HL-60/S4 treated with retinoic acid at 250 ng/mL for 4 days and 3 days (cell line): ENCODE results near the gene TBC1D22A.

Experiments
- in situ Hi-C: fragments of 300-500 bp; cut with MboI; formaldehyde crosslinking; loops from 2 replicates; pipeline ENCODE4 v1.7.0; 2022; ENCODE audit warnings: low sequenced_read_pairs

The TBC1D22A gene

DNA sequence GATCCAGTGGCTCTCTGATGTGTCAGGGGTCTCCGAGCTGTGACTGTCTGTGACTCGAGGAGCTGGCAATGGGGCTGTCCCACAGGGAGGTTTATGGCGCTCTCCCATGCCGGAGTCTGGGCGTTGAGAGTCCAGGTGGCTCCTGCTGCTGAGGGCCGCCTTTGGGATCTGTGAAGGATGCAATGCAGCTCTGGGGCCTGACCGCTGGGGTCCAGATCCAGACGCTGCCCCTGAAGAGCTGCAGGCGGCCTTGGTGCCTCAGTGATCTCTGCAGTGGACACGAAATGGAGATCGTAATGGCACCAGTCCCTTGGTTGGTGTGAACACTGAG, 155.3 kb downstream of the TBC1D22A start:
- in situ Hi-C loops = no loop called here

DNA sequence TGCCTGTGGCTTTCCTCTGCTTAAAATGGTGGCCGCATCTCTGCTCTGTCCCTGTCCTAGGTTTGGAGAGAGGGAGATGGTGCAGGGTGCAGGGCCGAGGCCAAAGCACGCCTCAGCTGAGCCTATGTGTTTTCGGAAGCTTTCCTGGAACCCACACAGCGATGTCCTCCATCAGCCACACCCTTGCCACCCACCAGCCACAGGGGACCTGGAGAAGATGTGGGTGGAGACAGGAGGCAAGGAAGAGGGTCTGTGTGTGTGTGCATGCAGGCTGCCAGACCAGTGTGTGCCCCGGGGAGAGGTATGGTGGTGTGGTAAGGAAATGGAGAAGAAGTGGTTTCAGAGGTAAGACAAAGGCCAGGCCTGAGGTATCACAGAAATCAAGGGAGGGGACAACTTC, 155.7 kb downstream of the TBC1D22A start:
- in situ Hi-C loops = no loop called here

DNA sequence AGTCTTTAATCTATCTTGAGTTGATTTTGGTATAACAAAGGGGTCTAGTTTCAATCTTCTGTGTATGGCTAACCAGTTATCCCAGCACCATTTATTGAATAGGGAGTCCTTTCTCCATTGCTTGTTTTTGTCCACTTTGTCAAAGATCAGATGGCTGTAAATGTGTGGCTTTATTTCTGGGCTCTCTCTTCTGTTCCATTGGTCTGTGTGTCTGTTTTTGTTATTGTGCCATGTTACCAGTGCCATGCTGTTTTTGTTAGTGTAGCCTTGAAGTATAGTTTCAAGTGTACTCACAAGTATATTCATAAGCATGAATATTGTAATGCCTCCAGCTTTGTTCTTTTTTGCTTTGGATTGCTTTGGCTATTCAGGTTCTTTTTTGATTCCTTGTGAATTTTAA, 159.6 kb downstream of the TBC1D22A start:
- in situ Hi-C loops = no loop called here

DNA sequence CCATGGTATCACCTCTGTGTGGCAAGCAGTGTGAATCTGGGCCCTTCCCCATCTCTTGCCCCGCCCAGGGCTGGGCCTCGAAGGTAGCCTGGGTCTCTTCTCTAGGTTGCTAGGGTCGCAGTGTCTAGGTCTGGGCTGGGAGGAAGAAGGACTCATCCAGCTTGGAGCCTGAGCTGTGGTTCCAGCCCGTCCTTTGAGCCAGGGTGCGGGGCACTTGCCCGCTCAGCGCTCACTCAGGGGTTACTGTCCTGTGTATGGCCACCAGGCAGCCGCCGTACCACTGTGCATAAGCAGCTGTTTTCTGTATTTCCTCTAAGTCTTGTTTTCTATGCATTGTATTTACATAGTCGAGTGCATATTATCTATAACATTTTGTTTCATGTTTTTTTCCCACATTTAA, 160.9 kb downstream of the TBC1D22A start:
- in situ Hi-C loops = no loop called here

DNA sequence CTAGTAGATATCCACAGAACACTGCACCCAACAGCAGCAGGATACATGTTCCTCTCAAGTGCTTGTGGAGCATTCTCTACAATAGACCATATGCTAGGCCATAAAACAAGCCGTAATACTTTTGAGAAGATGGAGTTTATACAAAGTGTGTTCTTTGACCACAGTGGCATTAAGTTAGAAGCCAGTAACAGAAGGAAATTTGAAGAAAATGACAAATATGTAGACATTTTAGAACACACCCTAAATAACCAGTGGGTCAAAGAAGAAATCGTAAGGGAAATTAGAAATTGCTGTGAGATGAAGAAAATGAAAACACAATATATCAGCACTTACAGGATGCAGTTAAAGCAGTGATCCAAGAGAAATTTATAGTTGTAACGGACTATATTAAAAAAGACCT, 163.4 kb downstream of the TBC1D22A start:
- in situ Hi-C loops = no loop called here

DNA sequence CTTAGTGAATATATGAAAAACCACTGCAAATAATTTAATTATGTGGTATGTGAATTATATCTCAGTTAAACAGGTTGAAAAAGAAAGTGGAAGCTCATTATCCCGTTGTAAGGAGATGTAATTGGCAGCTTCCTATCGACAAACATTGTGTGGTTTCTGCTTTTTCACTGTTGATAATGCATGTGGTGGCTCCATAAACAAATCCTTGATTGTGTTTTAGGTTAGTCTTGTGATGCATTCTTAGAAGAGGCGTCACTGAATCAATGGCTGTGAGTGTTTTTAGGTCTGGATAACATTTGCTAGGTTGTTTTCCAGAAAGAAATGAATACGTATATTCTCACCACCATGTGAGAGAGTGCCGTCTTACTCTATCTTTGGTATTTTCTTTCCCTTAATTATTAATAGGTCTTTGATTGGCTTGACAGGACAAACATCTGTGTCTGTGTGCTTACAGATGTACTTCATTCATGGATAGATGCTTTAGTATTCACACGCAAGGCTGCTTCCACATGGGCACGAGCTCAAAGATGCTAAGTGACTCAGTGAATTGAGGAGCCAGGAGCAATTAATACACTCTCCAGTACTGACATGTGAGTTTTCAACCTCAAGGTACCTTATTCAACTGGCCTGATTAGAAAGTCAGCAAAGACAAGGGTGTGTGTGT, 166.7 kb downstream of the TBC1D22A start:
- in situ Hi-C loops = no loop called here

DNA sequence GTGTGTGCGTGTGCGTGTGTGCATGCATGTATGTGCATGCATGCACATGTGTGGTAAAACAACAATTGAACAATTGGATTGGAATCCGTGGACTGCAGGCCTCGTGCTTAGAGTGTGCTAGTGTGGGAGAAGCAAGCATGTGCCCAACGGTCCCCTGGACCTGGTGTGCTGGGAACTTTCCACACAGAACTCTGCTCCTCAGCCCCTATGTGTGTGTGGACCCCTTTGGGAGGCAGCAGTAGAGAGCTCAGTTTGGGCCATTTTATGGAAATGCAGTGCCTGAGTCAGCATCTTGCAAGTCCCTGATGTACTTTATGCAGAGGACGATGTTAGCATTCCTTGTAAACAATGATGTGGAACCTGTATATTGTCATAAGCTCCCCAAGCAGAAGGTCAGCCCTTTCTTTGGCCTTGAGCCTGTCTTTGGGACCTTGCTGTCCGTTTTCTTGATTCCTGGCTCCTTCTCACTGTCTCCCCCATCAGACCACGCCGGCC, 167.3 kb downstream of the TBC1D22A start:
- in situ Hi-C loops = no loop called here

DNA sequence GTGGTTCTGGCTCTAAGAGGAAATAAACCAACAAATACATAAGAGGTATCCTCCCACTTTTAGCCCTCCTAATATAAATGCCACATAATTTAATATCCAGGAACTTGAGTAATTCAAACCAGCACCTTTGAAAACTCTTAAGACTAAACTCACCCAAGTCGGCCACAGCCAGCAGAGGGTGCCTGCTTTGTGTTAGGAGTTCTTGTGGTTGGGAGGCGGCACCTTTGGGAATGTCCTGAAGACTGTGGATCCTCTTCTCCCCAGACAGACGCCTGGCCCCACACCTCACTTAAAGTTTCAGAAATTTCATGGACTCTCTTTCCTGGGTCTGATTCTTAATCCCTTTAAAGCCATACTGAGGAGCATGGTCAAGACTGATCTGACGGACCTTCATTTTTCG, 169.0 kb downstream of the TBC1D22A start:
- in situ Hi-C loops = no loop called here

DNA sequence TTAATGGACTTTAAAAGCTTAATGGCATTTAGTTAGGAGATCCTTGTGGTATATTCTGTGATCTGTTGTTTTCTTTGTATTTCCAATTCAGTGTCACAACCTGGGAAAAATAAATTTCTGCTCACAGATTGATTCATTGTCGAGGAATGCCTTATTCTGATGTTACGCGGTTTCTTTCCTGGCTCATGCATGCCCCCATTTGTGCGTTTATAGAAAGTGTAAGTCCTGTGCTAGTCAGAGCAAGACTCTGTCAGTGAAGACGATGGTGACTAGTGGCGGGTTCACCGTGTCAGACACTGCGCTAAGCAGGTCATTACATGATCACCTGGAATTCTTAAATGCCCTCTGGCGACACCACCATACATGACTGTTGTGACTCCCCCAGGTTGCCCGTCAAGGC, 169.4 kb downstream of the TBC1D22A start:
- in situ Hi-C loops = no loop called here

DNA sequence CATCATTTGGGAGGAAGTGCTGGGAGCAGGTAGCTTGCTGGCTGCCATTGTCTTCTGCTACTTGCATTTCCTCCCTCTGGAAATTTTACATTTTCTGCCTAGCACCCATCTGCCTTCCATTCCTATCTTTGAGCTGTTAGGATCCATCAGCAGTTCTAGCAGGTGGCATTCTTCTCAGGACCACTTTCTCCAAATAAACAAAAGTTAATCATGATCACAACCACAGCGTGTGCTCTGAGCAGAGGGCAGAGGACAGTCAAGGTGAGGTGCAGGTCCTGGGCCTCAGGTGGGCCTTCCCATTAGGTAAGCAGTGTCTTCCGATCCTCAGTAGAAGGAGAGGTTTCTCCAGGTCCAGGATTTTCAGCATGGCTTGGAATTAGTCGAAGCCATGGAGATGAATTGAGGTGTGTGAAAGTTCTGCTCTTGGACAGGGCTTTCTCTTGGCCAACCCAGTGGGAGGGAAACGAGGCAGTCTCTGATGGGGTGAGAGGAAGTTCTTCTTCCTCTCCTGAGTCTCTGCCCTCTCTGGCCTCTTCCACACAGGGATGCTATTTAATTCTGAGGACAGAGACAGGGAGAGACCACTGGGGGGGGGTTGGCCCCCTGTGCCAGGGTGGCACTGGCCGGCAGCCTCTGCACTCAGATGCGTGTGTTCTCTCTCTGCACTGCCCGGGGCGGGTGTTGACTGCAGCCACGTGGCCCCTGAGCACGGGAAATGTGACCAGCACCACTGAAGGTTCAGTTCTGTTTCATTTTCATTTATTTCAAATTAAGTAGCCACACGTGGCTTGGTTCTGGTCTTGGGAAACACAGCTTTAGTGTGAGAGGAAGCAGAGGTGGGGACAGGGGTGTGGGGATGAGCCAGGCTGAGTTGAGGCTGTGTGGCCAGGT, 170.8 kb downstream of the TBC1D22A start:
- in situ Hi-C loops = no loop called here

DNA sequence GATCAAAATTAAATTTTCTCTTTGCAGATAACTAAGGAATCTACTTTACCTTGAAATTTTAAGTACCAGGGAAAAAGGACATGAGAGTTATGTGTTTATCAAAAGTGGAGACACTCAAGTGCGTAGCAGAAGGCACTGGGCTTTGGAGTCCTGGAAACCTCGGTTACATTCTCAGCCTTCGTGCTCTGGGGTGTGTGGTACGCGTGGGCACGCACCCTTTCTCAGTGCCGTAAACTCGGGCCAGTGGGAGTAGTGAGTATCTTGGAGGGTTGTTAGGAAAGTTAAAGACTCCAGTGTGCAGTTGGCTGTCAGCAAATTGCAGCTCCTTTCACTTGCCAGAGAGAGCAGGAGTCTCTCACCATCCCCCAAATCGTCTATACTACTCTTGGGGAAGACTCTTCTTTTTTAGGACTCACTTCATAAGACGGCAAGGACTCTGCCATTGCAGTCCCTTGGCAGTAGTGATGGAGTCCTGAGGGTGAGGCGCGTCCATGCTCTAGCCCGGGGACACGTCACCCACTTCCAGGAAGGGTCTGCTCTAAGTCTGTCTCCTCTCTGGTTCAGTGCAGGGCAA, 171.8 kb downstream of the TBC1D22A start:
- in situ Hi-C loops = no loop called here

DNA sequence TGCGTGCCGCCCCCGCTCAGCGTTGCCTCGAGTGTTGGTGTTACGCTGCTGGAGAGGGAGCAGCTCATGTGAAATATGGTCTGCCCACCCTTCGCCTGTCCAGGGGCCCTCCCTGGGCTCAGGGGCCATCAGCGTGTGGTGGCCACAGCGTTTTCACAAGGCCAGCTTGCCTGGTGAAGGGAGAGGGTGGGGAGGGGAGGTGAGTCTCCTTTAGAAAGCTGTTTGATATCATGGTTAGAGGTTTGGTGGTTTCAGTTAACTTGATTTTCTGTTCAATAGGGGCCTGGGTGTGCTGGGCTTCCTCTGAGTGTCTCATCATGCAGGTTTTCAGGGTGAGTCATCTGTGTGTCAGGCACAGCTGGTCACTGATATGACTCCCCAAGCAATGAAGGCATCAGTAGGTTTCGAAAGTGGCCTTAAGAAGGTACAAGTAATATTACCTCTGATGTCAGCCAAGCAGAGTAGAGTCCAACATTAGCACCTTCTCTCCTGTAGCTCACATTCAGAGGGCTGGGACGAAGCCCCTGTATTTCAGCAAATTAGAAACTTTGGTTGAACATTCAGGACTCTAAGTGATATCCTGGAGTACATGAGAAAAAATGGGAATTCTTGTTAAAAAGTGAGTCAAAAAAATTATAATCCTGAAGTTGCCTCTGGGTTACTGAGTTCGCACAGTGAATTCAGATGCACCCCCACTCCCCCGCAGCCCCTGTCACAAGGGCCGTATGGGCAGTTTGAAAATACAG, 172.5 kb downstream of the TBC1D22A start:
- in situ Hi-C loops = no loop called here

DNA sequence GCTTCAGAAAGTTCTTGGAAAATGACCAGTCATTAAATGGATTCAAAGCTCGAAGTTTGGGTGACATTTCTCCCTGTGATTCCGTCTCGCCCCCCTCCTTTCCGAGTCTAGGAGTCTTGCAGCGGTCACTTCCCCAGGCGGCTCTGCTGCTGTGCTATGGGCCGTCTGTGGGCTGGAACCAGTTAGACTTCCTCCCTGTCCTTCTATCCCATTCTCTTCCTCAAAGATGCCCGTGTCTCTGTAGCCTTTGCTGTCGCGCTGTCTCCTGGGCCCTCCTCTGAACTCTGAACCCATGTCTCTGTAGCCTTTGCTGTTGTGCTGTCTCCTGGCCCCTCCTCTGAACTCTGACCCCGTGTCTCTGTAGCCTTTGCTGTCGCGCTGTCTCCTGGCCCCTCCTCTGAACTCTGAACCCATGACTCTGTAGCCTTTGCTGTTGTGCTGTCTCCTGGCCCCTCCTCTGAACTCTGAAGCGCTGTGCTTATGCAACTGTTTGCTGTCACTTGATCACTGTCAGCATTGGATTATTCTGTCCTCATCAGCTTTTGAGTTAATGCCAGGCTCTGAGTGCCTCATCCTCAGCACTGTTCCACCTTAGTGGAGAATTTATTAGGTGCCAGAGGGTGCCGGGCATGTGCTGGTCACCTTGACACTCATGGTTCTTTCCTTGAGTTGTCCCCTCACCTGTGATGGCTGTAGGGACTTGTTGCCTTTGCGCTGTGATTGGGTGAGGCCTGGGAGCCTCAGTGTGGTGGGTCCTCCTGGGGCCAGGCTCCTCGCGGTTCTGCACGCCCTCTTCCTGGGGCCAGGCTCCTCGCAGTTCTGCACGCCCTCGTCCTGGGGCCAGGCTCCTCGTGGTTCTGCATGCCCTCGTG, 173.3 kb downstream of the TBC1D22A start:
- in situ Hi-C loops = no loop called here

DNA sequence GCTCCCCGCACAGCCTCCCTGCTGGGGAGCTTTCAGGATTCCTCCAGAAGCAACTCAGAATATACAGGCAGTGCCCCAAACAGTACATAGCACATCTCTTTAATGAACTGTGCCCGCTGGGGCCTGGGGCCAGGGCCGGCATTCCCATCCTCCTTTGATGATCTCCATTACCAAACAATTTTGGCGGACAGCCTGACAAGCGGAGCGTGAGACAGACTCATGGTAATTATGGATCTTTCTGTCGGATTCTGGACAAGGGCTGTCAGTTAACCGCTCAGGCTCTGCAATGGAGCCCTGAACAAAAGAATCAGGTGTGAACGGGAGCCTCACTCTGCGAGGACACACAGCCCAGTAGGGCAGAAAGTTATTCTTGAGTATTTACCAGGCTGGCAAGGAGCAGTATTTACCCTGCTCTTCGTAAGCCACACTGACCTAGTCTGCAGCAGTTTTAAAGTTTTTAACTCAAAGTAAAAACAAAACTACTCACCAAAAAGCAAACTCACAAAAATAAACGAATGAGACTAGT, 174.0 kb downstream of the TBC1D22A start:
- in situ Hi-C loops = no loop called here

DNA sequence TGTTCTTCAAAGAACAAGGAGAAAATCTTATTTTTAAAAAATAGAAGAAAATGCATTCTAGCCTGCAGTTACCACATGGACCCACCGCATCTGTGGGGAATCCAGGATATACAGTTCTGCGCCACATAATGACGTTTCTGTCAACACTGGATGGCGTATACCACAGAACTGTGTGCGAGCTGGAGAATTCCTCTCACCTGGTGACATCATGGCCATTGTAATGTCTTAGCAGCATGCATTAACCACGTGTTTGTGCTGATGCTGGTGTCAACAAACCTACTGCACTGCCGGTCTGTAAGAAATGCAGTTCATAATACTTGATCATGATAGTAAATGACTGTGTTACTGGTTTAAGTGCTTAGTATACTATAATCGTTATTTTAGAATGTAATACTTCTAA, 174.7 kb downstream of the TBC1D22A start:
- in situ Hi-C loops = no loop called here

DNA sequence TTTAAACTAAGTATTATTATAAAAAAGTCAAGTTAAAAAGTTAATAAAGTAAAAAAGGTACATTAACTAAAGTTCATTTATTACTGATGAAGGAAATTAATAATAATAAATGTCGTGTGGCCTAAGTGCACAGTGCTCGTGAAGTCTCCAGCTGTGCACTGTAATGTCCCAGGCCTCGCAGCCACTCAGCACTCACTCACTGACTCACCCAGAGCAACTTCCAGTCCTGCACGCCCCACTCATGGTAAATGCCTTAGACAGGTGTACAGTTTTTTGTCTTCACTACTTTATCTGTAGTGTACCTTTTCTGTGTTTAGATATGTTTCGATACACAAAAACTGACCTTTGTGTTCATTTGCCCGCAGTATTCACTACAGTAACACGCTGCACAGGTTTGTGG, 175.5 kb downstream of the TBC1D22A start:
- in situ Hi-C loops = no loop called here

DNA sequence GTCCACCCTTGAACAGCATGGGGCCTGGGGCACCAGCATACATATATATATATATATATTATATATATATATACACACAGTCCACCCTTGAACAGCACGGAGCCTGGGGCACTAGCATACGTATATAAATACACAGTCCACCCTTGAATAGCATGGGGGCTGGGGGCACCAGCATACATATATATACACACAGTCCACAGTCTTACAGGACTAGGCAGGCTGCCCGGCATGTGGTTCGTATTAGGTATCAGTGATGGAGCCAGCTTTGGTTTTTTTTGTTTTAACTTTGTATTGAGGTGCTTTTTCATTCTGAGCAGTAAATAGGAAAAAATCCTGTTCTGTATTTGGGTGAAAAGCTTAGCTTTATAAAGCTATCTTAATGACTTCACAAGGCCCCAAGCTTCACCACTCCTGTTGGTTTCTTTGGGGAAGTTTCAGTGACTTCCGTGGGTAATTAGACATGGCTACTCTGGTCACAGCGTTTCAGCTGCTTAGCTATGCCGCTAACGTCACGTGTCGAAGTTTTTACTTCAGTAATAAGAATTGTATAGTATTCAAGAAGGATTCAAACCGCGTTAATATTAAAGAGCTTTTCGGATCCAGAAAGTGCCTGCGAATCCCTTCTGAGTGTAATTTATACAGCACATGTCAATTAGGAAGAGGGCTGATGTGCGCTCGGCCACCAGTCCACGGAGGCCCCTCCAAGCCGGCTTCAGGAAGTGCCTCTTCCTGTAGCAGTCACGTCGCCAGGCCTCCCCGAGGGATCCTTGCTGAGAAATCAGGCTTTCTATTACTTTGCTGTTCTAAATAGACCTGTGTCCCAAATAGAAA, 179.7 kb downstream of the TBC1D22A start:
- in situ Hi-C loops = no loop called here

DNA sequence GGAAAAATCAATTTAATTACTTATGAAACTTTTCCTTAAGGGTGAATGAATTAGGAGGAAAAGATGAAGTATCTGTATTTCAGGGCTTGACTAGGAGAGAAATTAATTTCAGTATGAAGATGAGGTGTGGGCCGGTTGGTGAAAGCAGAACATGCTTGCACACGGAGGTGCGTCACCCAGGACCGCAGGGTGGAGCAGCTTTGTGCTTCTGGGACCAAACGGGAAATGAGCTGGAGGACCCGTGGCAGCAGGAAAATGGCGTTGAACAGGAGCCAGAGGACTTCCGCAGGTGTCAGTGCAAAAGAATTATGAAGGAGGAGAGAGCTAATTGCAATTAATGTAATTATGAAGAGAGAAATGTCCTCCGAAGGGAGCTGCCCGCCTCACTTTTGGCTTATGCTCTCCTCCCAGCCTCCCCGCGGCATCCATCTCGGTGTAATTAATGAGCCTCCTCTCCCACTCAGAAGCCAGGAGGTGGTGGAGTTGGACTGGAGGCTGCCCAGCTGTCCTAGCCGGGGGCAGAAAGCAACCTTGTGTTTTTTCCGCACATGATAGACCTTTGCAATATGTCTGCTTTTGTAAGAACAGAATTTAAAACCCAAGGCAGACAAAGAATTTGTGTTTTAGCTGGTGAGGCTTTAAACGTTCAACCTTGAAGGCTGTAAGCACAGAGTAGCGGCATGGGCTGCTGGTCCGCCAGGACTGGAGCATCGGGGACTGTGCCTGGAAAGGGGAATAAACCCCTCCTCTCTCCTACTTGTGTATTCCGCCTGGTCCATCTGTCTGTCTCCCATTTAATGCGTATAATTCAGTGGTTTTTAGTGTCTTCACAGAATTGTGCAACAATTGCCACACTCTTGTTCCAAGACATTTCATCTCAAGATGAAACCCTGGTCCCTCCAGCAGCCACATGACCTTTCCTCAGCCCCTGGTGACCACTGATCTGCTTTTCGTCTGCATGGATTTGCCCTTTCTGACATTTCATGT, 180.6 kb downstream of the TBC1D22A start:
- in situ Hi-C loops = no loop called here
